ENCODE results near the gene RNU5D-1.

DNA sequence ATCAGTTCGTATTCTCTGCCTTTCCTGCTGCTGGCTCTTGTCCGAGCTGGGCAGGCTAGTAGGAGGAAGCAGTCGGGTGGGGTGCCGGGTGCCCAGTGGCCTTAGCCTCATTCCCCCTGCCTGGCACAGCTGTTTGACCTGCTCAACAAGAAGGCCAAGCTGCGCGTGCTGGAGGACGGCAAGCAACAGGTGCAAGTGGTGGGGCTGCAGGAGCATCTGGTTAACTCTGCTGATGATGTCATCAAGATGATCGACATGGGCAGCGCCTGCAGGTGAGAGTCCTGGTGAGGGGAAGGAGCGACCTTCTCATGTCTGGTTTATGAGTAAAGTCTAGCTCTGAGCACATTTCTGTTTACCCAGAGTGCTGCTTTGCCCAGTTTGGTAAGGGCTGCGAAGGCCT lies 28.1 kb upstream of the RNU5D-1 start:
- TF ChIP-seq, protein P1, sequence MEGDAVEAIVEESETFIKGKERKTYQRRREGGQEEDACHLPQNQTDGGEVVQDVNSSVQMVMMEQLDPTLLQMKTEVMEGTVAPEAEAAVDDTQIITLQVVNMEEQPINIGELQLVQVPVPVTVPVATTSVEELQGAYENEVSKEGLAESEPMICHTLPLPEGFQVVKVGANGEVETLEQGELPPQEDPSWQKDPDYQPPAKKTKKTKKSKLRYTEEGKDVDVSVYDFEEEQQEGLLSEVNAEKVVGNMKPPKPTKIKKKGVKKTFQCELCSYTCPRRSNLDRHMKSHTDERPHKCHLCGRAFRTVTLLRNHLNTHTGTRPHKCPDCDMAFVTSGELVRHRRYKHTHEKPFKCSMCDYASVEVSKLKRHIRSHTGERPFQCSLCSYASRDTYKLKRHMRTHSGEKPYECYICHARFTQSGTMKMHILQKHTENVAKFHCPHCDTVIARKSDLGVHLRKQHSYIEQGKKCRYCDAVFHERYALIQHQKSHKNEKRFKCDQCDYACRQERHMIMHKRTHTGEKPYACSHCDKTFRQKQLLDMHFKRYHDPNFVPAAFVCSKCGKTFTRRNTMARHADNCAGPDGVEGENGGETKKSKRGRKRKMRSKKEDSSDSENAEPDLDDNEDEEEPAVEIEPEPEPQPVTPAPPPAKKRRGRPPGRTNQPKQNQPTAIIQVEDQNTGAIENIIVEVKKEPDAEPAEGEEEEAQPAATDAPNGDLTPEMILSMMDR (IDR thresholded peaks at IDR 0.05), result no peak
- TF ChIP-seq POLR2A (IDR thresholded peaks at IDR 0.05) (no peak), POLR2AphosphoS5 (IDR thresholded peaks at IDR 0.05) (no peak), EP300 (IDR thresholded peaks at IDR 0.05) (no peak)
